IMR-90 (cell line): Measurements from ENCODE around the gene STOML2. TPM values are rescaled to one million over a fixed set of nuclear protein-coding genes. Genes with fewer than 3 reads are reported as not detected.

Experiments used
- ATAC-seq: fragments of 200-7000 bp; cut with Tn5 transposase; 2 replicates; pipeline ENCODE4 v1.9.1; 2020; ENCODE audit warnings: low read depth, mild to moderate bottlenecking, moderate library complexity
- BruUV-seq: library from RNA; stranded (reverse); fragments of 400-500 nt; replicated peaks from 2 replicates; lab custom pipeline; 2021; lab: Mats Ljungman, UMichigan
- CTCF ChIA-PET: fragments of 300-600 bp; formaldehyde crosslinking; extraction: SDS; loops from one replicate; lab custom pipeline; 2021; ENCODE audit warnings: antibody characterized with exemption; lab: Yijun Ruan, JAX
- POLR2A ChIA-PET: fragments of 300-600 bp; sonication (Branson Sonifier 250); formaldehyde crosslinking; loops from one replicate; lab custom pipeline; 2022; ENCODE audit warnings: antibody characterized with exemption; ENCODE audit not compliant: unreplicated experiment; lab: Charles Lee
- DNase-seq: peaks from one replicate; pipeline ENCODE4 v3.0.0; 2013
- H2AFZ ChIP-seq: replicated peaks from 2 replicates; pipeline ENCODE3; 2013; ENCODE audit warnings: low read length, mild to moderate bottlenecking; ENCODE audit not compliant: poor library complexity
- H2AK5ac ChIP-seq: 2 replicates; pipeline ENCODE4 v1.6.1; 2013; ENCODE audit warnings: low read depth, low read length, inconsistent platforms
- H2AK9ac ChIP-seq: replicated peaks from 2 replicates; pipeline ENCODE3; 2013; ENCODE audit warnings: mild to moderate bottlenecking, low read depth, low read length, moderate library complexity; ENCODE audit not compliant: poor library complexity
- H2BK120ac ChIP-seq: 2 replicates; pipeline ENCODE4 v1.6.1; 2013; ENCODE audit warnings: low read depth, low read length, inconsistent platforms
- H2BK15ac ChIP-seq: 3 replicates; pipeline ENCODE4 v1.6.1; 2013; ENCODE audit warnings: low read depth, low read length, inconsistent platforms
- H2BK20ac ChIP-seq: 2 replicates; pipeline ENCODE4 v1.6.1; 2013; ENCODE audit warnings: low read depth, mild to moderate bottlenecking, inconsistent platforms, low read length, moderate library complexity
- H2BK5ac ChIP-seq: 2 replicates; pipeline ENCODE4 v1.6.1; 2013; ENCODE audit warnings: mild to moderate bottlenecking, low read depth, low read length, inconsistent platforms; ENCODE audit not compliant: poor library complexity, severe bottlenecking
- H3K14ac ChIP-seq: replicated peaks from 2 replicates; pipeline ENCODE4 v1.6.1; 2013; ENCODE audit warnings: low read depth, low read length, inconsistent platforms
- H3K18ac ChIP-seq: 2 replicates; pipeline ENCODE4 v1.6.1; 2013; ENCODE audit warnings: low read depth, low read length, control low read depth
- H3K23ac ChIP-seq: 2 replicates; pipeline ENCODE4 v1.6.1; 2013; ENCODE audit warnings: low read depth, low read length, inconsistent platforms
- H3K27ac ChIP-seq: 2 replicates; pipeline ENCODE4 v1.5.1; 2013; ENCODE audit warnings: mild to moderate bottlenecking, control low read depth, low read length; ENCODE audit not compliant: insufficient read depth
- H3K27me3 ChIP-seq: 2 replicates; pipeline ENCODE4 v1.6.1; 2013; ENCODE audit warnings: low read length; ENCODE audit not compliant: control insufficient read depth, insufficient read depth
- H3K36me3 ChIP-seq: 2 replicates; pipeline ENCODE4 v1.6.1; 2013; ENCODE audit warnings: low read length, mixed read lengths; ENCODE audit not compliant: control insufficient read depth, insufficient read depth
- H3K4ac ChIP-seq: 2 replicates; pipeline ENCODE4 v1.6.1; 2013; ENCODE audit warnings: low read depth, low read length, inconsistent platforms
- H3K4me1 ChIP-seq: 2 replicates; pipeline ENCODE4 v1.6.1; 2013; ENCODE audit warnings: low read length, mixed read lengths; ENCODE audit not compliant: control insufficient read depth, insufficient read depth
- H3K4me2 ChIP-seq: 2 replicates; pipeline ENCODE4 v1.6.1; 2013; ENCODE audit warnings: low read depth, mild to moderate bottlenecking, control low read depth, low read length, moderate library complexity
- H3K4me3 ChIP-seq: 2 replicates; pipeline ENCODE4 v1.5.1; 2013; ENCODE audit warnings: low read depth, mild to moderate bottlenecking, control low read depth, low read length, moderate library complexity; ENCODE audit not compliant: insufficient read depth
- H3K56ac ChIP-seq: 2 replicates; pipeline ENCODE4 v1.6.1; 2013; ENCODE audit warnings: low read length, inconsistent platforms; ENCODE audit not compliant: insufficient read depth; ENCODE audit errors: extremely low read depth
- H3K79me1 ChIP-seq, 2 experiments: 2 replicates each; pipeline ENCODE4 v1.6.1; 2013; ENCODE audit warnings: low read length in 2 of 2, inconsistent platforms in 1 of 2, low read depth in 1 of 2
- H3K9ac ChIP-seq: 2 replicates; pipeline ENCODE4 v1.6.1; 2013; ENCODE audit warnings: low read depth, low read length, control low read depth
- H3K9me1 ChIP-seq: 2 replicates; pipeline ENCODE4 v1.6.1; 2013; ENCODE audit warnings: low read length, inconsistent platforms; ENCODE audit not compliant: insufficient read depth
- H3K9me3 ChIP-seq: 2 replicates; pipeline ENCODE4 v1.6.1; 2013; ENCODE audit warnings: low read length; ENCODE audit not compliant: control insufficient read depth, insufficient read depth
- H4K20me1 ChIP-seq: 2 replicates; pipeline ENCODE4 v1.6.1; 2013; ENCODE audit warnings: low read length, inconsistent platforms; ENCODE audit not compliant: insufficient read depth
- H4K5ac ChIP-seq: 2 replicates; pipeline ENCODE4 v1.6.1; 2013; ENCODE audit warnings: mild to moderate bottlenecking, low read depth, low read length, control low read depth
- H4K8ac ChIP-seq, 2 experiments: 2 replicates each; pipeline ENCODE4 v1.6.1; 2013; ENCODE audit warnings: low read depth in 2 of 2, low read length in 2 of 2, control low read depth in 1 of 2, inconsistent platforms in 1 of 2
- H4K91ac ChIP-seq: 2 replicates; pipeline ENCODE4 v1.6.1; 2013; ENCODE audit warnings: low read depth, low read length, inconsistent platforms; ENCODE audit not compliant: insufficient read depth
- BHLHE40 ChIP-seq: fragments of 150-350 bp; IDR thresholded peaks from 2 replicates; pipeline ENCODE4 v1.6.1; 2016; ENCODE audit warnings: mild to moderate bottlenecking, low read depth, low read length
- CTCF ChIP-seq: conservative IDR thresholded peaks from 2 replicates; pipeline ENCODE4 v1.5.1; 2012; ENCODE audit warnings: mild to moderate bottlenecking, low read depth, low read length, improper control_type of control experiment
- FOS ChIP-seq: fragments of 150-350 bp; IDR thresholded peaks from 2 replicates; pipeline ENCODE4 v1.6.1; 2016; ENCODE audit warnings: low read depth, low read length
- MXI1 ChIP-seq: IDR thresholded peaks from 2 replicates; pipeline ENCODE4 v1.6.1; 2012; ENCODE audit warnings: low read depth, mild to moderate bottlenecking, low read length, moderate library complexity, borderline replicate concordance
- POLR2A ChIP-seq: IDR thresholded peaks from 2 replicates; pipeline ENCODE4 v1.6.1; 2012; ENCODE audit warnings: mild to moderate bottlenecking, low read depth, low read length
- RCOR1 ChIP-seq: IDR thresholded peaks from 2 replicates; pipeline ENCODE4 v1.6.1; 2012; ENCODE audit warnings: mild to moderate bottlenecking, low read length, improper control_type of control experiment; ENCODE audit not compliant: insufficient replicate concordance
- RFX5 ChIP-seq: IDR thresholded peaks from 2 replicates; pipeline ENCODE4 v1.8.0; 2012; ENCODE audit warnings: low read depth, mild to moderate bottlenecking, low read length, moderate library complexity
- WGBS, 2 experiments: methylation state at CpG; one replicate each; pipeline versions ENCODE4 v1.1.5 to v1.1.7; 2013; ENCODE audit warnings: missing lambda C conversion rate in 2 of 2; ENCODE audit not compliant: insufficient read length in 1 of 2; ENCODE audit errors: extremely low coverage in 2 of 2; 5-methylcytosine and 5-hydroxymethylcytosine counted together
- dilution Hi-C: fragments of 300-500 bp; cut with HindIII; formaldehyde crosslinking; loops from one replicate; pipeline ENCODE4 v1.14.3; 2018; ENCODE audit warnings: low sequenced_read_pairs; ENCODE audit not compliant: unreplicated experiment
- in situ Hi-C: fragments of 300-500 bp; cut with MboI; formaldehyde crosslinking; loops from 3 replicates; pipeline ENCODE4 v1.14.3; 2019; ENCODE audit warnings: low sequenced_read_pairs, inconsistent platforms, mixed read lengths
- intact Hi-C: fragments of 100-400 bp; cut with micrococcal nuclease; formaldehyde crosslinking; loops from 2 replicates; pipeline ENCODE4 v1.10.0; 2022
- polyA plus RNA-seq, 3 experiments: library from polyadenylated mRNA; depleted of rRNA; stranded (reverse); fragments of >200 nt; gene quantifications; 2 replicates each; pipeline ENCODE4 v1.2.3, GENCODE V29; 2012; ENCODE audit warnings: low replicate concordance in 1 of 3
- total RNA-seq: library from RNA; depleted of rRNA; stranded (reverse); fragments of >200 nt; gene quantifications from 2 replicates; pipeline ENCODE4 v1.2.3, GENCODE V29; 2012

The STOML2 gene
- total and polyA plus RNA-seq, 2 of the 4 experiments (the other 2 are of a cell fraction): 177 to 250 TPM

GRCh38 chr9:35056571-35057270 is 46.2 kb downstream of the STOML2 start:
- Histone ChIP-seq H3K4me3 (no peak overlapping the region), H3K27ac (no peak overlapping the region), H3K4me2 (no peak overlapping the region), H3K9me3 (no peaks in the 10 kb centered on the region), H3K56ac (no peak overlapping the region), H3K18ac (no peak overlapping the region), H2BK5ac (no peak overlapping the region), H3K9me1 (peaks cover 10% of the 10 kb centered on the region), H3K4ac (no peak overlapping the region), H2AFZ (no peak overlapping the region), H3K36me3 (peaks cover 64% of the 10 kb centered on the region), H2BK120ac (no peak overlapping the region), H2BK20ac (no peak overlapping the region), H3K23ac (no peak overlapping the region), H4K91ac (no peak overlapping the region), H2AK9ac (no peak overlapping the region), H3K9ac (no peak overlapping the region), H2AK5ac (no peak overlapping the region), H3K4me1 (no peaks in the 10 kb centered on the region), H3K79me1 (peaks cover 33 to 44% of the 10 kb centered on the region in 2 experiments), H4K5ac (no peak overlapping the region), H2BK15ac (no peak overlapping the region), H4K20me1 (peaks cover 17% of the 10 kb centered on the region; the same call in 1 of the 2 replicates), H3K27me3 (no peaks in the 10 kb centered on the region), H4K8ac (no peak overlapping the region), H3K14ac (no peak overlapping the region)
- dilution Hi-C loops (no loop called here), intact Hi-C loops (no loop called here), in situ Hi-C loops (no loop called here)
- ChIA-PET CTCF (no interaction called here), POLR2A (no interaction called here)
- TF ChIP-seq CTCF (no peak), MXI1 (no peak), RCOR1 (no peak), BHLHE40 (no peak), FOS (no peak), POLR2A (no peak), RFX5 (no peak)
- no peak for ATAC-seq
- BruUV-seq: TSS peak; percentile 57
- 93% methylated on average over 3 of the region's 9 CpGs; no CpG with 5 or more reads in 1 of the 2 experiments for WGBS, 2 experiments
- DNase-seq: no peak
